Myocyte (in vitro differentiated cells): Measurements from ENCODE around the gene TBC1D22A. TPM values are rescaled to one million over a fixed set of nuclear protein-coding genes. Genes with fewer than 3 reads are reported as not detected.

Source experiments
- DNase-seq: peaks from one replicate; pipeline ENCODE4 v3.0.0-alpha.2; 2012; ENCODE audit warnings: low read depth
- total RNA-seq: library from RNA; depleted of rRNA; stranded (reverse); fragments of >200 nt; gene quantifications from 2 replicates; pipeline ENCODE4 v1.2.3, GENCODE V29; 2014

TBC1D22A gene
- total RNA-seq, 1 donor from 2014 or later = 15.9 TPM

- no peak for DNase-seq
Measured at GRCh38 chr22:47144076-47144765, 381.8 kb downstream of the TBC1D22A start.

GRCh38 chr22:47144791-47145425, 382.5 kb downstream of the TBC1D22A start:
- no peak for DNase-seq

GRCh38 chr22:47145883-47146282, 383.4 kb downstream of the TBC1D22A start:
- DNase-seq = no peak

GRCh38 chr22:47146391-47146790, 383.9 kb downstream of the TBC1D22A start:
- DNase-seq = no peak

GRCh38 chr22:47146941-47147340, 384.5 kb downstream of the TBC1D22A start:
- no peak for DNase-seq

- no peak for DNase-seq
Measured at GRCh38 chr22:47147572-47147971, 385.1 kb downstream of the TBC1D22A start.

- DNase-seq = no peak
Measured at GRCh38 chr22:47148510-47148909, 386.1 kb downstream of the TBC1D22A start.

- no peak for DNase-seq
Measured at GRCh38 chr22:47148956-47149728, 386.7 kb downstream of the TBC1D22A start.

- DNase-seq = no peak
Measured at GRCh38 chr22:47149976-47150375, 387.5 kb downstream of the TBC1D22A start.

GRCh38 chr22:47150426-47150825, 388.0 kb downstream of the TBC1D22A start:
- no peak for DNase-seq

GRCh38 chr22:47151064-47151463, 388.6 kb downstream of the TBC1D22A start:
- no peak for DNase-seq

- DNase-seq = no peak
Measured at GRCh38 chr22:47151490-47151889, 389.0 kb downstream of the TBC1D22A start.

- no peak for DNase-seq
Measured at GRCh38 chr22:47152236-47152635, 389.8 kb downstream of the TBC1D22A start.

- DNase-seq = no peak
Measured at GRCh38 chr22:47152938-47153337, 390.5 kb downstream of the TBC1D22A start.

GRCh38 chr22:47153854-47154525, 391.5 kb downstream of the TBC1D22A start:
- DNase-seq = no peak

- DNase-seq = peak; percentile 64
Measured at GRCh38 chr22:47154621-47155081, 392.2 kb downstream of the TBC1D22A start.

GRCh38 chr22:47155131-47155885, 392.9 kb downstream of the TBC1D22A start:
- DNase-seq = peak; percentile 33

GRCh38 chr22:47155912-47156311, 393.5 kb downstream of the TBC1D22A start:
- no peak for DNase-seq

GRCh38 chr22:47156352-47157092, 394.1 kb downstream of the TBC1D22A start:
- no peak for DNase-seq

- DNase-seq = no peak
Measured at GRCh38 chr22:47157093-47157420, 394.6 kb downstream of the TBC1D22A start.
